Measurements from ENCODE around the gene NKX6-2.
"Not testable (repeated sequence)": the region's sequence is repeated elsewhere in the genome, so short reads cannot be mapped to it uniquely, and the experiment has no call there.

The NKX6-2 gene

DNA sequence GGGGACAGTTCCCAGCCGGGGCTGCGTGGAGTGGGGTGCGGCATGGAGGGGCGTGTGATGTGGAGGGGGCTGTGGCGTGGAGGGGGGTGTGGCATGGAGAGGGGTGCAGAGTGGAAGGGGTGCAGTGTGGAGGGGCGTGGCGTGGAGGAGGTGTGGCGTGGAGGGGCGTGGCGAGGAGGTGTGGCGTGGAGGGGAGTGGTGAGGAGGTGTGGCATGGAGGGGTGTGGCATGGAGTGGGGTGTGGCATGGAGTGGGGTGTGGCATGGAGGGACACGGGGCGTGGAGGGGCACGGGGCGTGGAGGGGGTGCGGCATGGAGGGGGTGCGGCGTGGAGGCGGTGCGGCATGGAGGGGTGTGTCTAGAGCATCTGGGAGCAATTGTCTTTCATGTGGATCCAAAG is 33.6 kb downstream of the NKX6-2 start:
- no peak for DNase-seq

DNA sequence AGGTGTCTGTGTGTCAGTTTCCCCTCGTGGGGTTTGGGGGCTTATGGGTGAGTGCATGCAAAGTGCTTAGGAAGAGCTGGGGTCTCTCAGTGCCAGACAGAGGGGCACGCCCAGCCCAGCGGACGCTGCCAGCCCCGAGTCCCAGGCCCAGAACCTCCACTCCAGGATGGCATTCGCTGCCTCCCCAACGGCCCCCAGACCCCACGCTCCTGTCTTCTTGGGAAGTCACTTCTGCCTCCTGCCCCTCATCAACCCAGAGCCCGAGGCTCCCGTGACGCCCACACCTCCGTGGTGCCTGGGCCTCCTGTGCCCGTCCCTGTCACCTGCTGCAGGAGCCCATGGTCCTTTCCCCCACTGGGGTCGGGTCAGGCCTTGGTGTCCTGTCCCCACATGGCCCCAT is 35.0 kb downstream of the NKX6-2 start:
- no peak for DNase-seq

DNA sequence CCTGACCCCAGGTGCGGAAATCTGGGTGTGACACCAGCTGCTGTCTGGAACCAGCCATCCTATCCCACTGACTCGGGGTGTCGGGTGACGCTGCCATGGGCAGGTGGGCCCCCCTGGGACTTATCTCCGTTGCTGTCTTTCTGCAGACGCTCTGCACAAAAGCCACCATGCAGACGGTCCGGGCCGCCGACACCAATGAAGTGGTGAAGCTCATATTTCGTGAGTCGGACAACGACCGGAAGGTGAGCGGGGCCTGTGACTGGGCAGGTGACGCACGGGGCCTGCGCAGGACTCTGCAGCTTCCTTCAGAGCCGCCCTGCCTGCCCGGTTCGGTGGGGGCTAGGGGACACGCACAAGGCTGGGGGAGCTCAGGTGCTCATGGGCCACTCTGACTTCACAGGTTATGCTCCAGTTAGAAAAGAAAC is 36.6 kb downstream of the NKX6-2 start:
- DNase-seq, result no peak

DNA sequence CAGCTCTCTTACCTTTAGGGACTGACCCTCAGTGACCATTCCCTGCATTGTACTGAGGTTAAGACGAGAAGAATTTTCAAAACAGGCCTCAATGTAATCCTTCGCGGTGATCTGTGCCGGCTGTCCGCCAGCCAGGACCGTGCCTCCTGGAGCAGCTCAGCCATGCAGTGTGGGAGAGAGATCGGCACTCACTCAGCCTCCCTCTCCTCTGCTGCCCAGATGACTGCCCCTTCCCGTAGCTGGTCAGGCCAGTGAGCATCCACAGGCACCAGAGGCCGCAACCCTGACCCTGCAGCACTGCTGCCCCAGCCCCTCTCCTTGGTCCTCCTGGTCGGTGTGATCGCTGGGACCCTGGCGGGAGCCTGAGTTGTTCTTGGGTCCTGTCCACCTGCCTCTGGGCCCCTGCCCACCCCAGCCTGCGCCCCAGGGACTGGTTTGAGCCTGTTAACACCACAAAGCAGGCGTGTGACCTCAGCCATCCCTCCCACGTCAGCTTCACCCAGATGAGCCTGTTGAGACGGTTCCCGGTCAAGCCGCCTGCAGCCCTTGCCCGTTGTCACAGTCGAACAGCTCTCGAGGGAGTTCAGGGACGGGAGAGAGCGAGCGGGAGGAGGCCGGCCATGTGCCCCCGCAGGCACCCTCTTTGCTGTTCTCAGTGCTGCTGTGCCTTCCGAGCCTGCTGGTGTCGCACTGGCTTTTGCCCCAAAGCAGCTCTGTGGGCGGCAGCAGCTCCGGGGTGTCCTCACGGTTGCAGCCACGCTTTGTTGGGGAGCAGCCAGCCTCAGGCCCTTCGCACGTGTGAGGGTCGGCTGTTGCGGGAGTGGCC is 37.2 kb downstream of the NKX6-2 start:
- no peak for DNase-seq

DNA sequence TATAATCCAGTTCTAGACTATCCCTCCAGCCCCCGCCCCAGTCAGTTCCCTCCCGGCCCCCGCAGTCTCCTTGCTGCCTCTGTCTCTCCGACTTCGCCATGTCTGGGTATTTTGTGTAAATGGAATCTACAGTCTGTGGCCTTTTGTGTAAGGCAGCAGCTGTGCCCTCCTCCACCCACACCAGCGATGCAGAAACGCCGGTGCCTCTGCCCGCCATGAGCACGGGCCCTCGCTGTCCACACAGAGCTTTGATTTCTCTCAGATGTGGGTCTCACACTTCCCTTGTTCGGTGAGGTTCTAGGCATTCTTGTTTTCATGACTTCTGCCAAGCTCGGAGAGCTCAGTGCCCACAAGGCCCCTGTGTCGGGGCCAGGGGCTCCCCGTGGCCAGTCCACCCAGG is 37.8 kb downstream of the NKX6-2 start:
- no peak for DNase-seq

DNA sequence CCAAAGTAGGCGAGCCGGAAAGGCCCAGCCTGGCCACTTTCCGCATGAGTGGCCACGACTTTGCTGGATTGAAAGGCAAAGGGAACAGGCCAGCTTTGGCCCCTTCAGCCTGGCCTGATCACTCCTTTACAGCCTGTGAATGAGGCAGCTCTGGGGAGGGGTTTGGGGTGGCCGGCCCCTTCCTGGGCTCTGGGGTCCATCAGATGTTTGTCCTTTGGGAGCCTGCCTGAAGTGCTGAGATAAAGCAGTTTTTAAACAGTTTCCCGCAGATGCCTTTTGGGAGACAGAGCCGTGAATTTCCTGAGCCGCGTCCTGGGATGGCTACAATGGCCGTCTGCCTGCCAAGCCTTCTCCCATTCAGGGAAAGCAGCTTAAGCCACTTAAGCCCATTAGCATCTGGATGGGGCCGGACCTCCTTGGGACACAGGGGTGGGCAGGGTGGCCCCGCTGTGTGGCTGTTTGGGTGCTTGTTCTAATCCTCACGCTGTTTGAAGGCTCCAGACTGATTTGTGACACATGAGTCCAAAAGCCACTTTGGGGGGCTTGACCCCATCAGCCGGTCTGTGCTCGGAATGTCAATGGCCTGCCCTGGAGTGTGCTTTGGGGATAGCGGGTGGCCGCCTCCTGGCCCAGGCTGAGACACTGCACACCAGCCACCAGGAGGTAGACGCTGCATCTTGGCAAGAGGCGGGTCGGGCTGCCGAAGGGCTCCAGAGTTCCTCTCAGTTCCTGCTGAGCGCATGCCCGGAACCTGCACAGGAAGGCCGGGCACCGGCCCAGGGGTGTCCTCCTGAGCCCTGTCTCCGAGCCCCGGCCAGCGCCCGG is 38.9 kb downstream of the NKX6-2 start:
- no peak for DNase-seq

DNA sequence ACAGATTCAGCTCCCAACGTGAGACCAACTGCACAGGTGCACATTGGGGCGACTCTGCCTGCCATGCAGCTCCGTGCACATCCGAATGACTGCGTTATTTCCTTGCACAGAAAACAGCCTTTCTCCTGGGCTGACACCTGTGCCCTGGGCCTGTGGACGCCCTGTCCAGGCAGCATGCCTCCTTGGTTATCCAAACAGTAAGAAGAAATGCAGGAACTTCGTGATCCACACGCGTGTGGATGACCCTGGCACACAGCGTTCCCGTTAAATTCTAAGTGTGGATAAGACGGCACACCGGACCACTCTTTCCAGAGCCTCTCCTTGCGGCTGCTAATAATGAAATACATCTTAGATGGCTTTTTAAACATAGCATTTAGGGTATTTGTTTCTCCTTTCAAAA is 39.6 kb downstream of the NKX6-2 start:
- DNase-seq, result no peak

DNA sequence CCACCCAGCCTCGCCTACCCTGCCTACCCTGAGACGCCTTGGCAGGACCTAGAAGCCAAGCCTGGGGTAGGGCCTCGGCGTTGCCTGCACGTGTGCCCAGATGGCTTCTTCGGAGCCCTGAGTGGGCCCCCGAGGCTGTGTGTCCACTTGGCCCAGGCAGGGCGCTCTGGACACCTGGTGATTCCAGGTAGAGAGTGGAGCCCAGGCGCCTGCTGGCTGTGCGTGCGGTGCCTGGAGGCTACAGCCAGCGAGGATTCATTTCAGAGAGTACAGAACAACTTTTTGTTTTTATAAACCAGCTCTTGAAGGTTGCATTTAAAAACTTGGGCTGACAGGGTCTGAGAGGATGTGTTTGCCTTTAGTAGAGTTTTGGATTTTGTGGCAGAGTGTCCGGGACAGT is 40.0 kb downstream of the NKX6-2 start:
- no peak for DNase-seq

DNA sequence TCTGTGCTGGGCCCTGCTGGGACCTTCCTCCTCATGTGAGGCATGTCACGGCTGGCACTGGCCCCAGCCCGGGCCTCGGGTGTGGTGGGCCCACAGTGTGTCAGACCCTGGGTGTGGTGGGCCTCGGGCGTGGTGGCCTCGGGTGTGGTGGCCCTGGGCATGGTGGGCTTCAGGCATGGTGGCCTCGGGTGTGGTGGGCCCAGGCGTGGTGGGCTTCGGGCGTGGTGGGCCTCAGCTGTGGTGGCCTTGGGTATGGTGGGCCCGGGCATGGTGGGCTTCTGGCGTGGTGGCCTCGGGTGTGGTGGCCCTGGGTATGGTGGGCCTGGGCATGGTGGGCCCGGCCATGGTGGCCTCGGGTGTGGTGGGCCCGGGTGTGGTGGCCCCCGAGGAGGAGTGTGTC is 40.4 kb downstream of the NKX6-2 start:
- DNase-seq, result no peak

DNA sequence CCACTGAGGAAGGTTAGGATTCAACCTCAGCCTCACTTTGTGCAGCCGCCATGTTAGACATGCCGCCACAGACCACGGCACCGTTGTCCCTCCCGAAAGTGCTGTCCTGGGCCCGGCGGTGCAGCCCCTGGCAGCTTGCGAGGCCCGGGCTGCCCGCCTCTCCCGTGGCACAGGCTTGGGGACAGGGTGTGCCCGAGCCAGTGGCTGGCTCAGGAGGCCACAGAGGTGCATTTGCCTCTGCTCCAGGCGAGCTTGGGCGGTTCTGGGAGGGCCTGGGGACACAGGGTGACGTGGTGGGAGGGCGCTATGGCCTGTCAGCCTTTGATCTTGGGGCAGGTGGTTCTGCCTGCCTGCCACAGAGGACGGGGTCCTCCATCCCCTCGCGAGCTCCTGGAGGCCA is 41.1 kb downstream of the NKX6-2 start:
- no peak for DNase-seq

DNA sequence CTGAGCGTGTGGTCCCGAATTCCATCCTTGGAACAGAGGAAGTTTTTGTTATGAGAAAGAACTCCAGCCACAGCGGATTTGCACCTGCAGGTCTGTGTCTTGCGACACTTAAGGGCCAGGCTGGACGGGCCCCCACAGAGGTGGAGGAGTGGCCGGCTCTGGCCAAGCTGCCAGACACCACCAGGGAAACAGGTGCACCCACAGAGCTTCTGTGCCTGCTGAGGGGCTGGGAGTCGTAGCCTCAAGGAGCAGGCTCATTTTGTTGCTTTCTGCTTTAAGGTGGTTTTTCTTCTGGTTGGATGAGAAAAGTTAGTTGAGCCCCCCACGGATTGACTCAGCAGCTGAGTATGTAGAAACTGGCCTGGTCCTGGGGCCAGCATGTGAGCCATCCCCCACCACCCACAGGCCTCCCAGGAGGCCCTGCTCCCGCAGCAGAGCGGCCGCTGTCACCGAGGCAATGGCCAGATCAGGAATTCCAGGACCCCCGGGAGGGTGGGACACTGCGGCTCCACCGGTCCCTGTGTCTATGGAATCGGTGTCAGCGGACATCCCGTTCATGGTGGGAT is 41.9 kb downstream of the NKX6-2 start:
- DNase-seq, result no peak

DNA sequence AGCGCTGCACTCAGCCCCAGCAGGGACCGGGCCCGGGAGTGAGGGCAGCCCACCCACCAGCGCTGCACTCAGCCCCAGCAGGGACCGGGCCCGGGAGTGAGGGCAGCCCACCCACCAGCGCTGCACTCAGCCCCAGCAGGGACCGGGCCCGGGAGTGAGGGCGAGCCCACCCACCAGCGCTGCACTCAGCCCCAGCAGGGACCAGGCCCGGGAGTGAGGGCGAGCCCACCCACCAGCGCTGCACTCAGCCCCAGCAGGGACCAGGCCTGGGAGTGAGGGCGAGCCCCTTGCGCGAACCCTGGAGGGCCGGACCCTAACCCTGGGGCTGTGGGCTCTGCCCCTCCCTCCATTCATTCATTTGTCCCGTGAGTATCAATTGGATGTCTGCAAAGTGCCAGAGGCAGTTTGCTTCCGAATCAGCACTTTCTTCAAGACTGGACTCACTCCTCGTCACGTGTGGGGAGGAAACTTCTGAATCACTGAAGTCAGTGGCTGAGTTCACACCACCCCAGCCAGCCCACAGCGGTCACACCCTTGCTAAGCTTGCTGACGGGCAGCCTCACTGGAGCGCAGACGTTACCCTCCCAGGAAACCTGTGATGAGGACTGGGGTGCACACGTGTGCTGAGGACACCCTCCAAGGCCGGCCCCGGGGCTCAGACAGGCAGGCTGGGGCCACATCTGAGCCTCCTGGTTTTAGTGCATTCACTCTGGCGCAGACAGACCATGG is 42.6 kb downstream of the NKX6-2 start:
- not testable (repeated sequence) for DNase-seq

DNA sequence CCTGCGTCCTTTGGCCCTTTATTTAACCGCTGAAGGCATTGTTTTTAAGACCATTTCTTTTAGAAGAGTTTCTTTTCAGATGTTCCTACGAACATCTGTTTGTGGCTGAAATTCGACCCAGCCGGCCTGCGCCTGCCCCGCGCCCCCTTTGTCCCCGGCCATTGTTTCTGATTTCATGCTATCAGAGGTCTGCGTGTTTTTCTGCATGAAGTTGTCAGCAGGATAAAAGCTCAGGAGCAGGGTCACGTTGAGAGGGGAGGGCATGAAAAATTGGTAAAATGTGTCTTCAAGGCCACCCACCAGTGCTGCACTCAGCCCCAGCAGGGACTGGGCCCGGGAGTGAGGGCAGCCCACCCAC is 43.1 kb downstream of the NKX6-2 start:
- DNase-seq, result no peak

DNA sequence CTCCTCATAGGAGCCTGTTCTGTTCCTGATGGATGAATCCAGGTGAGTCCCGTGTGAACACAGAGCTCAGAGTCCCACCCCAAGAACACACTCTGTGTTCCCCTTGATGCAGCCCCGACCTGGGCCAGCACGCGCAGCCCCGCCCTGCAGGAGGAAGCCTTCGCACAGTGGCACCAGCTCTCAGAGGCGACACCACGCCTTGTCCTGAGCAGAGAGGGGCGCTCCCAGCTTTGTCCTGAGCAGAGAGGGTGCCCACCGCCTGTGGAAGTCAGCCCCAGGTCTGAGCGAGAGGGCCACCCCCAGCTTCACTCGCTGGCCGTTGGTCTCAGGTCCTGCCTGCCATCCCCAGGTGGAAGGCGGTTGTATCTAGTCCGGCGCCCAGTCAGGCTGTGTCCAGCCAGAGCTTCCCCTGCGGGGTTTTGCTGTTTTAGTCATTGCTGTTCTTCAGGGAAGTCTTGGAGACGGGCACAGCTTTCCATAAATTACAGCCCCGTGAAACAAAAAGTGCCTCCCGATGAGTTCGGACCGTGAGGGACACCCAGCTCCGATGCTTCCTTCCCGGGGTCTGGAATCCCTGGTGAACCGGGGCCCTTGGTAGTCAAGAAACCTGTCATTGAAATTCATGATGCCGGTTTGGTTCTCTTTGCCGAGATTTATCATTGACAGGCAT is 43.6 kb downstream of the NKX6-2 start:
- no peak for DNase-seq

DNA sequence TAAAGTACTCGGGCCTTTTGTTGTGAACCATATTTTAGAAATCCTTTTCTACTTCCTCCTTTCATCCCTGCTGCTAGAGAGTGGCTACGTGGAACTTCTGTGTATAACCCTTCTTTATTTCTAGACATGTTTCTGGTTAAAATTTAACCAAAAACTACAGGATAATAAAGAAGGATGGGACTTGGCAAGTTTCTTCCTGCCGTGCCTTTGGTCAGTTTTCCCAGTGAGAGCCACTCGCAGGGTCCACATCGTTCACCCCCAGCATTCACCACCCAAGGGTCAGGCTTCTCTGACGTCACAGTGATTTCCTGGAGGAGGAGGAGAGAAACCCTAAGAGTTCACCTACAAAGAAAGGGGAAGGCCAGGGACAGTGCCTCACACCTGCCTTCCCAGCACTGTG is 45.4 kb downstream of the NKX6-2 start:
- no peak for DNase-seq

DNA sequence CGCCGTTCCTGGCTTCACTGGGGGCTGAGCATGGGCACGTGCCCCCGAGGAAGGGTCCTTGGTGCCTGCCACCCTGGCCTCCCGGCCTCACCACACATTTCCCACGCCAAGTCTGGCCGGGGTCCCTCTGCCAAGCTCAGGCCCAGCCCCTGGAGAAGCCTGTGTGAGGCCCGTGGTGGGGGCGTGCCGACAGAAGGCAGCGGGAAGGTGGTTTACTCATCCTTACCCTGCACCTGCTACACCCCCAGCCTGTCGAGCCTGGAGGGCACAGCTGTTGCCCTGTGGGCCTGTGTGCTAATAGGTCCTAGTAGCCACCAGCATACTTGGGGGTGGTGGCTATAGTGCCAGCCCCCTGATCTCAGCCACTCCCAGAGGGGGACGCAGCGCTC is 46.7 kb downstream of the NKX6-2 start:
- no peak for DNase-seq

DNA sequence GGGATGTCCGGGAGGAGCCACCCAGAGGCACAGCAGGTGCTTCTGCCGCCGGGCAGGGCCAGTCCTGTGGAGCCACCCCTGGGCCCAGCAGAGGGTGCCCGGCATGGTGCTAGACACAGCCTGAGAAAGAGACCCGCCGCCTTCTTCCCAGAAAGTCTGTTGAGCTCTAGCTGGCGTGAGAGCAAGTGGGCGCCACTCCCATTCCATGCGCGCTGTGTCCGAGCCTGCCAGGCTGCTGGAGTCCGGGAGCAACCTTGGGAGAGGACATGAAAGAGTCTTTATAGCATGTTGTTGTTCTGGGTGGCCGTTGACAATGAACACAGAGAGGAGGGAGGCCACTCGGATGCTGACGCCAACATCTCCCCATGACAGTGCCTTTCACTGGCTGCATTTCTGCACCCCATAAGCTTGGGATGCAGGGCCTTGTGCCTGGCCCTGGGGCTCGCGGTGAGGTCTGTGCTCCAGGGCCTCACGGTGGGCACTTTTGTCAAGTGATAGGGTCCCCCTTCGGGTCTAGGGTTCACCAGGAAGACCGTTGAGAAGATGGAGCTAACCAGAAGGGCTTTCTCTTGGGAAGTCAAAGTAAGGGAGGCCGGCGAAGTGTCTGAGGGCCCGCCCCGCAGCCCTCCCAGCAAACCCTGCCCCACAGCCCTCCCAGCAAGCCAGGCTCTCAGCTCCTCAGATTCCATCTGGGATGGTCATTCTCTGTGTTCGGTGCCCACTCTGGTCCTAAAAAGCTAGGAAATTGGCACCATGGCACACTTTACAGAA is 47.3 kb downstream of the NKX6-2 start:
- DNase-seq, result no peak

DNA sequence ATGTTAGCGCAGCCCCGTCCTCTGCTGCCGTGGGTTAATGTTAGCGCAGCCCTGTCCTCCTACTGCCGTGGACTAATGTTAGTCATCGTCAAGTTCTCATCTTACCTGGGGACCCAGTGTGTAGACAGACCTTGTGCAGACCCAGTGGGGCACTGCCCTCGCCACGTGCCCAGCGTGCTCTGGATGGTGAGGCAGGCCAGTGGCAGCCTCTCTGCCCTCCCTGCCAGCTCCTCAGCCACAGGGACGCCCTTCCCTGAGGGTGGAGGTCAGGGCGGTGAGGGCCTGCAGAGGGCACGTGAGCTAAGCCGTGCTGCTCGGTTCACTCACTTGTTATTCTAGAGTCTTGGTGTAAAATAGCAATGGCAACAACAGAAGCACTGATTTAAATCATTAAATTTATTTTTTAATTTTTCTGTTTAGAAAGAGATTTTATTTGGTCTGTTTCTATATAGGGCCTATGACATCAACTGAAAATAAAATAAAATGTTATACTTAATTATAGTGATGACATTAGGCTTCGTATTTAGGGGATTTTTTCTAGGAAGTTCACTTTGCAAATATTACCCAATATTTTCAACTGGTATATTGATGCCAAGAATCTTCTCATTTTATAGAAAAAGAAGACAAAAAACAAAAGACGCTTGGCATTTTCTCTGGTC is 48.4 kb downstream of the NKX6-2 start:
- DNase-seq, result no peak

DNA sequence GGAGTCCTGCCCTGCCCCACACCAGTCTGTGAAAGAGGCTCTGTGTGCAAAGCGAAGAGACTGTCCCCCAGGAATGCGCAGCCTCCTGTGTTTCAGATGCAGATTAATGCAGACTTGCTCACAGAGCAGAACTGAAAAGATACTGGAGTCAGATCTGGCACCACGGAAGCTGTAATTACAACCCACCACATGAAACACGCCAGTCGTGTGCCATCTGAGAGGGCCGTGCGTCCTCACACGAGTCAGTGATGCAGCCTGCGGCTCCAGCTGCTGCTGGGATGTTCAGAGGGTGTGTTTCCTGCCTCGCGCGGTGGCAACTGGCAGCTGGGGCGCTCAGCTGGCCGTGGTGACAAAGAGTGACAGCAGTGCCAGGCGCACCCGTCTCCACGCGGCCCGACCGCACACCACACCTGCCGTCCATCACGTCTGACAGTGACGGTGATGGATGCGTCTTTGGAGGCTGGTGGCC is 50.0 kb downstream of the NKX6-2 start:
- peak; percentile 9 for DNase-seq

DNA sequence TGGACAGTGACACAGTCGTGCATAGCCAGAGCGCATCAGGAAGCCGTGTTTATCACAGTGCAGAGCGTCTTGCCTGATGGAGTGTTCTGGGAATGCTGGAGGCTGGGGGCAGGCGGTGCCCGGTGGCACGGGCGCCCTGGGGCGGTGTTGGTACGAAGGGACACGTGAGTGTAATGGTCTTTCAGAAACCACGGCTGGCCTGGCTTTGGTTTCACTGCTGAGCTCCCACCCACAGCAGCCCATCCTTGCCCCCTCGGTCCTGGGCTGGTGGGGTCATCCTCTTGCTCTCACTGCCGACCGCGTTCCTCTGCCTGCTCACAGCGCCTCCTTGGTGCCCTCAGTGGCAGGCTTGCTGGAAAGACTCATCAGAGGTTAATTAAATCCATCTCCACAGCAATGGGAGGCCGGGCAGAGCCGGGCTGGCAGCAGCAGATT is 50.6 kb downstream of the NKX6-2 start:
- DNase-seq, result no peak

DNA sequence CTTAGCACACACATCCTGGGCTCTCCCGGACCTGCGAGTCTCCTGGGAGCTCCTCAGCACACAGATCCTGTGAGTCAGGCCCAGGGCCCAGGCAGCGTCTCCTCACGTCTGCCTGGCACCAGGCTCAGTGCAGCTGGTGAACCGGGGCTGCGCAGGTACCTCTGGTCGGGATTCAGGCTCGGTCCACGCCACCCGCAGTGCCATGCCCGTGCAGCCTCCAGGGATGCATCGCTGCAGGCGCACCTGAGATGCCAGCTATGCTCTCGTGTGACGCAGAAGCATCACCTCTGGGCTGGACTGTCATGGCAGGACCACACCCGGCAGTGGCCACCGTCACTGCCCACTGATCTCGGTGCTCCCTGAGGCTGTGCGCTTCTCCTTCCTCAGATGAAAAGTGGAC is 52.0 kb downstream of the NKX6-2 start:
- no peak for DNase-seq

All from activated CD4-positive, alpha-beta T cell treated with anti-CD3 and anti-CD28 coated beads, Interleukin-2, amount 50 U/mL, for 1 hour (primary cell).